GM12878 (cell line): Measurements from ENCODE around the gene NPSR1. TPM values are rescaled to one million over a fixed set of nuclear protein-coding genes. Genes with fewer than 3 reads are reported as not detected.

Experiments
- ATAC-seq: fragments of 200-7000 bp; cut with Tn5 transposase; 3 replicates; pipeline ENCODE4 v1.9.1; 2020; ENCODE audit warnings: mild to moderate bottlenecking, moderate library complexity
- BruUV-seq: library from RNA; stranded (reverse); fragments of 400-500 nt; replicated peaks from 2 replicates; lab custom pipeline; 2021; lab: Mats Ljungman, UMichigan
- CTCF ChIA-PET: fragments of 300-600 bp; sonication (Branson Sonifier 250); formaldehyde crosslinking; extraction: SDS; loops from one replicate; lab custom pipeline; 2021; ENCODE audit warnings: inconsistent platforms; lab: Yijun Ruan, JAX
- POLR2A ChIA-PET: fragments of 350-600 bp; formaldehyde crosslinking; extraction: SDS; loops from one replicate; lab custom pipeline; 2021; ENCODE audit warnings: inconsistent platforms; lab: Charles Lee
- RAD21 ChIA-PET: fragments of 300-600 bp; sonication (Branson Sonifier 250); formaldehyde crosslinking; loops from one replicate; lab custom pipeline; 2023; ENCODE audit warnings: antibody characterized with exemption; ENCODE audit not compliant: unreplicated experiment; lab: Charles Lee
- SMC1A ChIA-PET: fragments of 300-600 bp; sonication (Branson Sonifier 250); formaldehyde crosslinking; loops from one replicate; lab custom pipeline; 2023; ENCODE audit not compliant: unreplicated experiment, uncharacterized antibody; lab: Charles Lee
- DNase-seq: peaks from one replicate; pipeline ENCODE4 v3.0.0-alpha.2; 2011; ENCODE audit warnings: low read depth, low spot score
- FAIRE-seq: peaks from 3 replicates; lab custom pipeline; 2011; peaks lifted over from hg19 to GRCh38; lab: Jason Lieb, UNC
- H2AFZ ChIP-seq: 2 replicates; pipeline ENCODE4 v1.6.0; 2011; ENCODE audit warnings: low read depth, low read length, control low read depth; ENCODE audit not compliant: control insufficient read depth
- H3K27ac ChIP-seq: 2 replicates; pipeline ENCODE4 v1.5.1; 2011; ENCODE audit warnings: control low read depth; ENCODE audit not compliant: control insufficient read depth, insufficient read depth
- H3K27me3 ChIP-seq, 2 experiments: replicated peaks in 1 of 2; 2 replicates each; pipeline versions ENCODE4 v1.6.0 to v1.6.1; 2011; ENCODE audit warnings: low read length in 1 of 2; ENCODE audit not compliant: control insufficient read depth in 2 of 2, insufficient read depth in 2 of 2
- H3K36me3 ChIP-seq, 2 experiments: 2 replicates each; pipeline ENCODE4 v1.5.1; 2011; ENCODE audit warnings: low read length in 1 of 2; ENCODE audit not compliant: control insufficient read depth in 2 of 2, insufficient read depth in 2 of 2
- H3K4me1 ChIP-seq: 2 replicates; pipeline ENCODE4 v1.6.1; 2011; ENCODE audit warnings: mild to moderate bottlenecking, low read length, moderate library complexity, mixed read lengths; ENCODE audit not compliant: control insufficient read depth, insufficient read depth
- H3K4me2 ChIP-seq: 2 replicates; pipeline ENCODE4 v1.6.0; 2011; ENCODE audit warnings: control low read depth; ENCODE audit not compliant: control insufficient read depth, insufficient read depth
- H3K4me3 ChIP-seq: fragments of 200-600 bp; sonication (generic); 2 replicates; pipeline ENCODE4 v1.5.1; 2016
- H3K79me2 ChIP-seq: 2 replicates; pipeline ENCODE4 v1.6.0; 2011; ENCODE audit warnings: low read length; ENCODE audit not compliant: control insufficient read depth, insufficient read depth
- H3K9ac ChIP-seq: 2 replicates; pipeline ENCODE4 v1.8.0; 2011; ENCODE audit warnings: low read length, control low read depth, mixed read lengths; ENCODE audit not compliant: control insufficient read depth, insufficient read depth
- H3K9me3 ChIP-seq: replicated peaks from 3 replicates; pipeline ENCODE4 v1.5.1; 2011; ENCODE audit warnings: mild to moderate bottlenecking, low read length; ENCODE audit not compliant: control insufficient read depth, insufficient read depth
- H4K20me1 ChIP-seq: 2 replicates; pipeline ENCODE4 v1.6.0; 2011; ENCODE audit not compliant: control insufficient read depth, insufficient read depth
- CBX3 ChIP-seq: fragments of 200-600 bp; sonication (generic); IDR thresholded peaks from 2 replicates; pipeline ENCODE4 v1.6.1; 2016; ENCODE audit warnings: low read depth, borderline replicate concordance
- CHD2 ChIP-seq: IDR thresholded peaks from 2 replicates; pipeline ENCODE4 v1.6.1; 2011; ENCODE audit warnings: low read depth, low read length, improper control_type of control experiment, borderline replicate concordance
- CHD4 ChIP-seq: fragments of 200-600 bp; sonication (generic); IDR thresholded peaks from 2 replicates; pipeline ENCODE4 v1.6.1; 2016; ENCODE audit warnings: mild to moderate bottlenecking
- FOXK2 ChIP-seq: fragments of 450-650 bp; IDR thresholded peaks from 2 replicates; pipeline ENCODE4 v1.6.1; 2017; ENCODE audit warnings: mild to moderate bottlenecking, moderate library complexity
- NFYA ChIP-seq: IDR thresholded peaks from 2 replicates; pipeline ENCODE4 v1.6.1; 2011; ENCODE audit warnings: low read depth, mild to moderate bottlenecking, low read length, improper control_type of control experiment, borderline replicate concordance
- PAX5 ChIP-seq: IDR thresholded peaks from 2 replicates; pipeline ENCODE4 v1.6.1; 2011; ENCODE audit warnings: low read depth, low read length, borderline replicate concordance
- PBX3 ChIP-seq: IDR thresholded peaks from 2 replicates; pipeline ENCODE4 v1.6.1; 2011; ENCODE audit warnings: mild to moderate bottlenecking, low read depth, low read length, moderate library complexity; ENCODE audit not compliant: insufficient replicate concordance
- POU2F2 ChIP-seq: IDR thresholded peaks from 3 replicates; pipeline ENCODE4 v1.6.1; 2011; ENCODE audit warnings: low read depth, mild to moderate bottlenecking, low read length, borderline replicate concordance
- SIN3A ChIP-seq: IDR thresholded peaks from 2 replicates; pipeline ENCODE4 v1.6.1; 2012; ENCODE audit warnings: low read depth, low read length, improper control_type of control experiment
- SMARCA5 ChIP-seq: fragments of 450-650 bp; IDR thresholded peaks from 2 replicates; pipeline ENCODE4 v1.6.1; 2017; ENCODE audit warnings: mild to moderate bottlenecking
- TAF1 ChIP-seq: IDR thresholded peaks from 2 replicates; pipeline ENCODE4 v1.6.1; 2011; ENCODE audit warnings: mild to moderate bottlenecking, low read depth, low read length, borderline replicate concordance
- TCF3 ChIP-seq: IDR thresholded peaks from 2 replicates; pipeline ENCODE4 v1.6.1; 2012; ENCODE audit warnings: low read depth, mild to moderate bottlenecking, low read length, borderline replicate concordance; ENCODE audit not compliant: insufficient read depth
- ZNF24 ChIP-seq: fragments of 450-650 bp; IDR thresholded peaks from 2 replicates; pipeline ENCODE4 v1.6.1; 2017; ENCODE audit warnings: antibody characterized with exemption, mild to moderate bottlenecking
- WGBS: methylation state at CpG from one replicate; pipeline ENCODE4 v1.1.6; 2016; ENCODE audit warnings: low lambda C conversion rate; ENCODE audit not compliant: insufficient replicate concordance, insufficient coverage; ENCODE audit errors: missing lambda C conversion rate; 5-methylcytosine and 5-hydroxymethylcytosine counted together
- in situ Hi-C: fragments of 300-500 bp; cut with MboI; formaldehyde crosslinking; loops from 9 replicates; pipeline ENCODE4 v1.14.3; 2018; ENCODE audit warnings: mixed read lengths
- intact Hi-C: fragments of 100-400 bp; cut with micrococcal nuclease; formaldehyde crosslinking; loops from one replicate; pipeline ENCODE4 v1.14.2; 2022; ENCODE audit not compliant: unreplicated experiment
- polyA plus RNA-seq, 11 experiments: library from polyadenylated mRNA; depleted of rRNA in 4 of 11; unstranded in 6 of 11; stranded (reverse) in 5 of 11; fragments of >200 nt; fragmentation: Nextera tagmentation in 4 of 11; fragmentation: Illumina TruSeq in 1 of 11; extraction: Ambion mirVana in 4 of 11; extraction: Trizol in 1 of 11; gene quantifications; 1 replicate in 1 of 11; 2 replicates in 10 of 11; pipeline versions ENCODE4 v1.2.1 to v1.2.3, GENCODE V29; 2011 to 2016; ENCODE audit warnings: inconsistent platforms in 2 of 11, missing spikeins in 2 of 11, low read depth in 1 of 11
- total RNA-seq, 4 experiments: library from RNA; depleted of rRNA in 3 of 4; stranded (reverse); fragments of >200 nt in 3 of 4; fragmentation: Illumina TruSeq in 1 of 4; extraction: Trizol in 1 of 4; gene quantifications; 2 replicates each; pipeline versions ENCODE4 v1.2.1 to v1.2.3, GENCODE V29; 2013 to 2021

NPSR1 gene
- total and polyA plus RNA-seq, 10 of the 15 experiments (the other 5 are each of a cell fraction or from before 2014, with no cell fraction given) = 0.20 TPM; not detected in 9

DNA sequence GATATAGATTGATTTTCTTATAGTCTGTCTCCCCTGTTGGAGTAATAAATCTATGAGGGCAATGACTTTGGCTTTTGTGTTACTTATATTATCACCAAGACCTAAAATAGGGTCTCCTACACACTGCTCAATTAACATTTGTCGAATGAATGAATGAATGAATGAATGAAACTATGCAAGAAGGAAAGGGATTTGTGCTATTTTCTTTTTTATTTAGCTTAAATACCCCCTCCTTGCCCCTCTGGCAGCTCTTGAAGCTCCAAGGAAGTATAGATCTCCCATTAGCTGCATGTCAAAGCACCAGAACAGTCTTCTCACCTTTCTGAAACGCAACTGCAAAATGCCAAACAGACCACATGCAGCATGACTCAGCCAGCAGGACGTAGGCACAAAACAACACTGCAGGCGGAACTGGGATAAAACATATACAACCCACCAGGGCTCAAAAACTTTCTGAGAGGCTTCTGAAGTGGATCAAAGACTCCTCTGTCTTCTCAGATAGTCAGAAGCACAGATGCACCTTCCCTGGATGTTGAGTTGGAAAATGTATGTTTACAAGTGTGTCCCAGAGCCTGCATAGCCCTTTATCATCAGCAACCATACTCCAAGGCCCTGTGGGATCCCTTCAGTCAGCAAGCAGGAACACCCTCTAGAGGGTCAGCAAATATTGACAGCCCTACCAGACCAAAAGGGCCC, 187.8 kb downstream of the NPSR1 start:
- Histone ChIP-seq H3K9ac (no peak overlapping the region), H3K4me3 (no peak overlapping the region), H4K20me1 (no peaks in the 10 kb centered on the region), H3K9me3 (no peaks in the 10 kb centered on the region), H2AFZ (no peak overlapping the region), H3K27me3 (no peaks in the 10 kb centered on the region; a peak in 1 of 4 replicates), H3K36me3 (no peaks in the 10 kb centered on the region), H3K4me1 (no peaks in the 10 kb centered on the region), H3K79me2 (no peaks in the 10 kb centered on the region), H3K4me2 (no peak overlapping the region), H3K27ac (no peak overlapping the region)
- TF ChIP-seq SMARCA5 (no peak), ZNF24 (peak; percentile 77)
- DNase-seq = no peak
- no peak for FAIRE-seq
- ChIA-PET CTCF (interaction anchor here (1.2 kb wide), 2 partner anchors 158 to 170 kb away, joined by 3 to 4 read pairs; no protein-coding TSS in a partner anchor), SMC1A (interaction anchor here (0.7 to 1.9 kb wide), 2 partner anchors 85 to 109 kb away, joined by 3 to 6 read pairs; no protein-coding TSS in a partner anchor), RAD21 (no interaction called here), POLR2A (interaction anchor here (0.5 kb wide), 1 partner anchor 190 kb away, joined by 3 read pairs; no protein-coding TSS in a partner anchor)
- BruUV-seq = no TSS peak
- in situ Hi-C loops = no loop called here
- 0% methylated on average over 4 of the region's 4 CpGs for WGBS
- ATAC-seq = peak; percentile 73
- intact Hi-C loops = no loop called here

- POLR2A ChIA-PET = no interaction called here
- Histone ChIP-seq H3K9me3 (no peaks in the 10 kb centered on the region), H2AFZ (no peak overlapping the region), H3K4me1 (no peaks in the 10 kb centered on the region), H3K27ac (no peak overlapping the region), H3K9ac (no peak overlapping the region), H3K36me3 (no peaks in the 10 kb centered on the region), H3K27me3 (no peaks in the 10 kb centered on the region; a peak in 1 of 4 replicates), H3K4me2 (no peak overlapping the region), H3K79me2 (no peaks in the 10 kb centered on the region), H4K20me1 (no peaks in the 10 kb centered on the region), H3K4me3 (no peak overlapping the region)
- no peak for DNase-seq
- SMC1A ChIA-PET = interaction anchor here (0.7 kb wide), 2 partner anchors 22 to 173 kb away, joined by 3 read pairs; no protein-coding TSS in a partner anchor
- no peak for ATAC-seq
- CTCF ChIA-PET = no interaction called here
- RAD21 ChIA-PET = no interaction called here
- WGBS = 34% methylated on average over 5 of the region's 5 CpGs
- intact Hi-C loops (no loop called here), in situ Hi-C loops (no loop called here)
- no TSS peak for BruUV-seq
- FAIRE-seq = no peak
- TF ChIP-seq CHD4 = no peak
- TF ChIP-seq PAX5 = no peak
- TF ChIP-seq SIN3A = no peak
- no peak for TF ChIP-seq TCF3
- no peak for TF ChIP-seq CHD2
- TF ChIP-seq CBX3 = no peak
- no peak for TF ChIP-seq PBX3
- no peak for TF ChIP-seq NFYA
- TF ChIP-seq TAF1 = no peak
- TF ChIP-seq POU2F2 = no peak
- no peak for TF ChIP-seq FOXK2
These were observed 189.0 kb downstream of the NPSR1 start for GRCh38 chr7:34846976-34847375.
